GM23248 (cell line): ENCODE measurements around the gene NKAIN2.

Experiments used
- EZH2 ChIP-seq: fragments of 200-600 bp; sonication (generic); IDR thresholded peaks from 2 replicates; pipeline ENCODE4 v1.6.1; 2018; ENCODE audit warnings: antibody characterized with exemption, mild to moderate bottlenecking; ENCODE audit not compliant: insufficient read depth, poor library complexity, severe bottlenecking
- EZH2phosphoT487 ChIP-seq: fragments of 200-600 bp; sonication (generic); IDR thresholded peaks from 2 replicates; pipeline ENCODE4 v1.6.1; 2018; ENCODE audit warnings: antibody characterized with exemption, moderate library complexity, mild to moderate bottlenecking, low read depth; ENCODE audit not compliant: insufficient read depth

DNA sequence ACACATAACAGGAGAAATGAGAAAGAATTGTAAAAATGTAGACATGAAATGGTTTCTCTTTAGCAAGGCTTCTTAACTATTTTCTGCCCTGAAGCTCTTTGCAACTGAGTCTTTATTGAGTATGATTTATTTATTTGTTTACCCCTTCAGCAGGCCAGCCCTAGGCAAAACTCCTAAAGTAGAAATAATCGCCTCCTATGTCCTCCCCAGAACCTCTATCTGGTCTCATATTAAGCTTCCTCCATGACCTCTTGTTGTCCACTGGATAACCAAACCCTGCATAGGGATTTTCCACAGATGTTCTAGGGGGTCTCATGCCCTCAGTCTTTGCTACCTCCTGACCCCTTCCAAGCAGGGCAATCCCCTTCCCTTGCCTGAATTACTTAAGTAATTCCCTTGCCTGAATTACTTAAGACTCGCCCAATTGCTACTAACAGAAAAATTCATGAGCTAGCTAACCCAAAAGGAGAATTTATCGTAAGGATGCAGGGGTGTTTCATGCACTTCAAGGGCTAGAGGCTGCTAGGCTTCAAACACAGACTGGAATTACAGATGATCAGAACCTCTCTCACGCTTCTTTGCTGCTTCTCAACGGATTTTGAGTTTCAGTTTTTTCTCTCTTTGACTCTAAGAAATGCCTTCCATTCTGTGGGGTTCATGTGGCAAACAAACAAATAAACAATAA lies 732.6 kb downstream of the NKAIN2 start:
- no peak for TF ChIP-seq EZH2
- no peak for TF ChIP-seq EZH2phosphoT487
